Diencephalon (tissue), 1 donor: ENCODE measurements around the gene PPP4C. TPM values are rescaled to one million over a fixed set of nuclear protein-coding genes. Genes with fewer than 3 reads are reported as not detected.

Source experiments
- total RNA-seq: library from RNA; depleted of rRNA; stranded (reverse); fragments of >200 nt; gene quantifications from one replicate; pipeline ENCODE4 v1.2.3, GENCODE V29; 2014

The PPP4C gene
- total RNA-seq = 84.9 TPM

GRCh38 chr16:30075503-30076275 lies at the start of gene PPP4C:
PPP4C (plus strand) TSS chr16:30075994; CDS start chr16:30076378, 384 bp downstream.

GRCh38 chr16:30030841-30031413 lies 44.9 kb upstream of the PPP4C start, which contains the start of gene TLCD3B:
TLCD3B (minus strand) TSS chr16:30031271; CDS start chr16:30030527, 744 bp downstream.

GRCh38 chr16:30065102-30065942 lies 10.5 kb upstream of the PPP4C start, which contains the start of gene ALDOA:
ALDOA (plus strand) TSS chr16:30065760; CDS start chr16:30066898, 1,138 bp downstream.

GRCh38 chr16:30091474-30092372 lies 15.9 kb downstream of the PPP4C start, which contains the start of gene TBX6:
TBX6 (minus strand) TSS chr16:30091924; CDS start chr16:30091193, 731 bp downstream.

GRCh38 chr16:30096105-30096861 lies 20.5 kb downstream of the PPP4C start, which contains the start of gene YPEL3:
YPEL3 (minus strand) TSS chr16:30096213; CDS start chr16:30095482, 731 bp downstream.

GRCh38 chr16:30113031-30113710 lies 37.4 kb downstream of the PPP4C start, which contains the start of gene GDPD3:
GDPD3 (minus strand) TSS chr16:30113537; CDS start chr16:30113478, 59 bp downstream.

Other genes starting within 250 kb of the PPP4C start
- gene CDIPT, start 212.8 kb upstream of the PPP4C start, total RNA-seq = 61.1 TPM
- 88.1 TPM for gene SEZ6L2, start 176.4 kb upstream of the PPP4C start, total RNA-seq
- 14.8 TPM for gene ASPHD1, start 175.5 kb upstream of the PPP4C start, total RNA-seq
- gene KCTD13, start 149.8 kb upstream of the PPP4C start, total RNA-seq = 21.5 TPM
- gene TMEM219, start 113.9 kb upstream of the PPP4C start, total RNA-seq = 35.1 TPM
- 71.3 TPM for gene TAOK2, start 102.1 kb upstream of the PPP4C start, total RNA-seq
- 12.0 TPM for gene HIRIP3, start 80.4 kb upstream of the PPP4C start, total RNA-seq
- gene INO80E, start 79.8 kb upstream of the PPP4C start, total RNA-seq = 27.7 TPM
- gene DOC2A, start 65.0 kb upstream of the PPP4C start, total RNA-seq = 12.5 TPM
- not detected for gene C16orf92, start 52.8 kb upstream of the PPP4C start, total RNA-seq
- 24.7 TPM for gene TLCD3B, start 44.7 kb upstream of the PPP4C start, total RNA-seq
- 186 TPM for gene ALDOA, start 10.2 kb upstream of the PPP4C start, total RNA-seq
- gene TBX6, start 15.9 kb downstream of the PPP4C start, total RNA-seq = 0.23 TPM
- gene YPEL3, start 20.2 kb downstream of the PPP4C start, total RNA-seq = 21.2 TPM
- 0.46 TPM for gene GDPD3, start 37.5 kb downstream of the PPP4C start, total RNA-seq
- 28.6 TPM for gene MAPK3, start 47.2 kb downstream of the PPP4C start, total RNA-seq
- 20.1 TPM for gene CORO1A, start 107.6 kb downstream of the PPP4C start, total RNA-seq
- 5.3 TPM for gene BOLA2B, start 117.7 kb downstream of the PPP4C start, total RNA-seq
- 10.8 TPM for gene SLX1A, start 117.9 kb downstream of the PPP4C start, total RNA-seq
- gene SULT1A3, start 123.3 kb downstream of the PPP4C start, total RNA-seq = 1.6 TPM
- 2.5 TPM for gene NPIPB13, start 172.5 kb downstream of the PPP4C start, total RNA-seq